Left cardiac atrium (tissue), 4 donors: ENCODE data around the gene MPZL1. TPM values are rescaled to one million over a fixed set of nuclear protein-coding genes. Genes with fewer than 3 reads are reported as not detected.

Experiments used
- ATAC-seq, 2 donors: fragments of 200-7000 bp; cut with Tn5 transposase; one replicate each; pipeline ENCODE4 v1.9.1; 2020; ENCODE audit warnings: mild to moderate bottlenecking in 2 of 2, moderate library complexity in 2 of 2
- DNase-seq: peaks from one replicate; pipeline ENCODE4 v3.0.0-alpha.2; 2020
- intact Hi-C, 2 donors: fragments of 100-400 bp; cut with DNase I; formaldehyde crosslinking; loops; one replicate each; pipeline versions ENCODE4 v1.14.1 to v1.15.1; 2022 to 2023
- total RNA-seq, 2 donors: library from RNA; stranded (reverse); fragmentation: NEBNext Ultra II Directional; extraction: Animal tissue kit (Norgen Biotek cat#: 25700); gene quantifications; one replicate each; pipeline ENCODE4 v1.2.1, GENCODE V29; 2021
- donor health status: DM: no; HTN: yes; CAD: no.
- donor health status: DM: no; HTN: yes; CAD: no; lungs with severe emphysema.
- donor health status: DM: yes; HTN: yes; CAD: no.
- donor health status: Dilated cardiomyopathy.

MPZL1 gene
- total RNA-seq, 2 donors from 2014 or later: 66.7 to 69.7 TPM

- ATAC-seq (peak; percentile 74 to 76), DNase-seq (no peak)
- intact Hi-C loops: no loop called here
These were observed 41.9 kb downstream of the MPZL1 start for GRCh38 chr1:167763525-167764220.

- ATAC-seq: no peak
- intact Hi-C loops: no loop called here
- no peak for DNase-seq
These were observed 42.9 kb downstream of the MPZL1 start for GRCh38 chr1:167764458-167765330.

- ATAC-seq (no peak), DNase-seq (no peak)
- intact Hi-C loops: no loop called here
These were observed 43.7 kb downstream of the MPZL1 start for GRCh38 chr1:167765496-167765895.

- DNase-seq (no peak), ATAC-seq (no peak)
- intact Hi-C loops: no loop called here
These were observed 44.8 kb downstream of the MPZL1 start for GRCh38 chr1:167766538-167766937.

- ATAC-seq: no peak
- intact Hi-C loops: no loop called here
- no peak for DNase-seq
These were observed 46.0 kb downstream of the MPZL1 start for GRCh38 chr1:167767761-167768160.

- no peak for ATAC-seq
- intact Hi-C loops: no loop called here
- no peak for DNase-seq
These were observed 48.3 kb downstream of the MPZL1 start for GRCh38 chr1:167770127-167770526.

- DNase-seq (no peak), ATAC-seq (no peak)
- intact Hi-C loops: no loop called here
These were observed 50.7 kb downstream of the MPZL1 start for GRCh38 chr1:167772436-167772835.

GRCh38 chr1:167773516-167773915, 51.7 kb downstream of the MPZL1 start:
- ATAC-seq: no peak
- intact Hi-C loops: no loop called here
- no peak for DNase-seq

- no peak for DNase-seq
- intact Hi-C loops: no loop called here
- ATAC-seq: no peak
These were observed 52.9 kb downstream of the MPZL1 start for GRCh38 chr1:167774710-167775109.

GRCh38 chr1:167775178-167775577, 53.4 kb downstream of the MPZL1 start:
- intact Hi-C loops: no loop called here
- ATAC-seq: no peak
- DNase-seq: no peak

GRCh38 chr1:167776151-167776550, 54.4 kb downstream of the MPZL1 start:
- no peak for ATAC-seq
- intact Hi-C loops: no loop called here
- no peak for DNase-seq

- ATAC-seq (no peak), DNase-seq (no peak)
- intact Hi-C loops: no loop called here
These were observed 55.0 kb downstream of the MPZL1 start for GRCh38 chr1:167776616-167777268.

- intact Hi-C loops: no loop called here
- no peak for DNase-seq
- no peak for ATAC-seq
These were observed 55.5 kb downstream of the MPZL1 start for GRCh38 chr1:167777269-167777650.

- intact Hi-C loops: no loop called here
- ATAC-seq (no peak), DNase-seq (no peak)
These were observed 59.8 kb downstream of the MPZL1 start for GRCh38 chr1:167781558-167781957.

GRCh38 chr1:167782946-167783345, 61.2 kb downstream of the MPZL1 start:
- DNase-seq: no peak
- no peak for ATAC-seq
- intact Hi-C loops: no loop called here

- intact Hi-C loops: no loop called here
- no peak for ATAC-seq
- DNase-seq: no peak
These were observed 63.2 kb downstream of the MPZL1 start for GRCh38 chr1:167784876-167785550.

GRCh38 chr1:167786502-167786901, 64.7 kb downstream of the MPZL1 start:
- ATAC-seq (no peak), DNase-seq (no peak)
- intact Hi-C loops: no loop called here

GRCh38 chr1:167789501-167789900, 67.7 kb downstream of the MPZL1 start:
- DNase-seq: no peak
- intact Hi-C loops: no loop called here
- ATAC-seq: no peak

GRCh38 chr1:167790117-167790516, 68.3 kb downstream of the MPZL1 start:
- DNase-seq: no peak
- ATAC-seq: peak in 1 of 2 donors; percentile 30
- intact Hi-C loops: loop anchor here in 1 of 2 donors (5.0 to 10.0 kb wide), 2 partner anchors 68 to 185 kb away; partner anchors contain the start of gene MPZL1
